NCI-H1105 treated with DMSO at 0.1 percent for 48 hours (cell line): ENCODE measurements around the gene TACC2.
"Not testable (repeated sequence)": the region's sequence is repeated elsewhere in the genome, so short reads cannot be mapped to it uniquely, and the experiment has no call there.

Source experiments
- DNase-seq: peaks from one replicate; lab custom pipeline; 2025; lab: John Stamatoyannopoulos, UW

The TACC2 gene, protein sequence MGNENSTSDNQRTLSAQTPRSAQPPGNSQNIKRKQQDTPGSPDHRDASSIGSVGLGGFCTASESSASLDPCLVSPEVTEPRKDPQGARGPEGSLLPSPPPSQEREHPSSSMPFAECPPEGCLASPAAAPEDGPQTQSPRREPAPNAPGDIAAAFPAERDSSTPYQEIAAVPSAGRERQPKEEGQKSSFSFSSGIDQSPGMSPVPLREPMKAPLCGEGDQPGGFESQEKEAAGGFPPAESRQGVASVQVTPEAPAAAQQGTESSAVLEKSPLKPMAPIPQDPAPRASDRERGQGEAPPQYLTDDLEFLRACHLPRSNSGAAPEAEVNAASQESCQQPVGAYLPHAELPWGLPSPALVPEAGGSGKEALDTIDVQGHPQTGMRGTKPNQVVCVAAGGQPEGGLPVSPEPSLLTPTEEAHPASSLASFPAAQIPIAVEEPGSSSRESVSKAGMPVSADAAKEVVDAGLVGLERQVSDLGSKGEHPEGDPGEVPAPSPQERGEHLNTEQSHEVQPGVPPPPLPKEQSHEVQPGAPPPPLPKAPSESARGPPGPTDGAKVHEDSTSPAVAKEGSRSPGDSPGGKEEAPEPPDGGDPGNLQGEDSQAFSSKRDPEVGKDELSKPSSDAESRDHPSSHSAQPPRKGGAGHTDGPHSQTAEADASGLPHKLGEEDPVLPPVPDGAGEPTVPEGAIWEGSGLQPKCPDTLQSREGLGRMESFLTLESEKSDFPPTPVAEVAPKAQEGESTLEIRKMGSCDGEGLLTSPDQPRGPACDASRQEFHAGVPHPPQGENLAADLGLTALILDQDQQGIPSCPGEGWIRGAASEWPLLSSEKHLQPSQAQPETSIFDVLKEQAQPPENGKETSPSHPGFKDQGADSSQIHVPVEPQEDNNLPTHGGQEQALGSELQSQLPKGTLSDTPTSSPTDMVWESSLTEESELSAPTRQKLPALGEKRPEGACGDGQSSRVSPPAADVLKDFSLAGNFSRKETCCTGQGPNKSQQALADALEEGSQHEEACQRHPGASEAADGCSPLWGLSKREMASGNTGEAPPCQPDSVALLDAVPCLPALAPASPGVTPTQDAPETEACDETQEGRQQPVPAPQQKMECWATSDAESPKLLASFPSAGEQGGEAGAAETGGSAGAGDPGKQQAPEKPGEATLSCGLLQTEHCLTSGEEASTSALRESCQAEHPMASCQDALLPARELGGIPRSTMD (N-terminal part only)

DNA sequence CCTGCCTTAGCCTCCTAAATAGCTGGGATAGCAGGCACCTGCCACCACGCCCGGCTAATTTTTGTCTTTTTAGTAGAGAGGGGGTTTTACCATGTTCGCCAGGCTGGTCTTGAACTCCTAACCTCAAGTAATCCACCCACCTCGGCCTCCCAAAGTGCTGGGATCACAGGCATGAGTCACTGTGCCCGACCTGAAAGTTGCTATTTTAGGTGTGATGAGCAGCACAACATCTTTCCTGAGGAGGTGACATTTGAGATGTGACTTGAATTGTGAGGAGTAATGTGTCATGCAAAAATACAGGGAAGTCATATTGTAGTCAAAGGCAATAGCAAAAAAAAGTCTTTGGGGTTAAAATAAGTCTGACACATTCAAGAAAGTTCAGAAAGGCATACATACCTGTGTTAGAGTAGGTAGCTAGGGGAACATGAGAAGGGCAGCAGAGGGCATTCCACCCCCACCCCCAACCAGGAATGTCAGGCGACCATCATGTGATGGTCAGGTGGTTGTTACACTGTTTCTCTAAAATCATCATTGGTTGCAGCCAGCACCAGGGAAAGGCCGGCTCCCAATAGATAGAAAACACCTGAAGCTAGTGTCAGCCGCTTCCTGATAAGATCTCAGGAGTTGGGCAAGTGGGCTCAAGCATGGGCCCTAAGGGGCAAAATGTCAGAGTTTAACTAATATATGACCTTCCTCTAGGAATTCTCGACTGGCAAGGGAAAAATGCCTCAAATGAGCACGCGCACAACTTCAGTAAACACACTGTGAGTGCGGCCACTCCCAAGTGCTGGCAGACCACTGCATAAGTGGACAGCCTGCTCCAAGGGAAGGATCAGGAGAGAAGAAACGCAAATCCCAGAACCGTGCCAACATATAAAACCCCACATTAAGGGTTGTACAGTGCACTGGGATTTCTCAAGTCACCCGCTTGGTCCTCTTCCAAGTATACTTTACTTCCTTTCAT lies at the start of gene TACC2:
Gene TACC2 (plus strand): TSS at position 803 of the 964 bp plus-strand sequence. CDS start 32,819 bp downstream, outside the sequence.
- no peak for DNase-seq

DNA sequence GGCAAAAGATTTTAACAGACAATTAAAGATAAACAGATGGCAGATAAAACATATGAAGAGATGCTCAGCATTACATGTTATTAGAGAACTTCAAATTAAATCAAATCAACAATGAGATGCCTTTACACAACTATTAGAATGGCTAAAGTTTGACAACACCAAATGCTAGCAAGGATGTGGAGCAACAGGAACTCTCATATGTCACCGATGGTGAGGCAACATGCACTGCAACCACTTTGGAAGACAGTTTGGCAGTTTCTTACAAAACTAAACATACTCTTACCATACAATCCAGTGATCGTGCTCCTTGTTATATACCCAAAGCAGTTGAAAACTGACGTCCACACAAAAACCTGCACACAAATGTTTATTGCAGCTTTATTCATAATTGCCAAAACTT lies 47.4 kb upstream of the TACC2 start:
- no peak for DNase-seq

DNA sequence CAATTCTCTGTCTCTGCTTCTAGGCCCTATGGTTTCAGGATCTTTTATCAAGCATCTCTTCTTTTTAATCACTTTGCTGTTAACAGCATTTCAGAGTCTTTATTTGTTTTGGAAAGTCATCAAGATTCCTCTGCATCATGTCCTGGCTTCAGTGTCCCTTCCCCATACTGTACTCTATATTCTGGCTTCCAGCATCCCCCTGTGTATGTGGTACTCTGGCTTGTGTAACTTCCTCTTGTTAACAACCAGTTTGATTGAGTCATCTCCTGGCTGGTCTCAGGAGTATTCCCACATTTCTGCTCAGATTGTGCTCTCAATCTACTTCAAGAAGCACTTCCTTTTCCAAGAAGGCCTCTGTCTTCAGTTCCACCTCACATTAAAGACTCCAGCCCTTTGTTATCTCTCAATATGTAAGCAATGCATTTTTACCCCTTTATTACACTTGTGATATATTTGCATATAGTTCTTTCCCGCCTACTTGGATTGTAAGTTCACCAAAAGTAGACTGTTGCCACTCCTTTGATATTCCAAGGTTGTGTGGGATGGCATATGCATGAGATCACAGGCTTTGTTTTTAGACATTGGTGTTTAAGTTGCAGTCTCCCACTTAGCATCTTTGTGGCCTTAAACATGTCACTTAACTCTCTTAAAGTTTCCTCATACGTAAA lies 46.1 kb upstream of the TACC2 start:
- no peak for DNase-seq

DNA sequence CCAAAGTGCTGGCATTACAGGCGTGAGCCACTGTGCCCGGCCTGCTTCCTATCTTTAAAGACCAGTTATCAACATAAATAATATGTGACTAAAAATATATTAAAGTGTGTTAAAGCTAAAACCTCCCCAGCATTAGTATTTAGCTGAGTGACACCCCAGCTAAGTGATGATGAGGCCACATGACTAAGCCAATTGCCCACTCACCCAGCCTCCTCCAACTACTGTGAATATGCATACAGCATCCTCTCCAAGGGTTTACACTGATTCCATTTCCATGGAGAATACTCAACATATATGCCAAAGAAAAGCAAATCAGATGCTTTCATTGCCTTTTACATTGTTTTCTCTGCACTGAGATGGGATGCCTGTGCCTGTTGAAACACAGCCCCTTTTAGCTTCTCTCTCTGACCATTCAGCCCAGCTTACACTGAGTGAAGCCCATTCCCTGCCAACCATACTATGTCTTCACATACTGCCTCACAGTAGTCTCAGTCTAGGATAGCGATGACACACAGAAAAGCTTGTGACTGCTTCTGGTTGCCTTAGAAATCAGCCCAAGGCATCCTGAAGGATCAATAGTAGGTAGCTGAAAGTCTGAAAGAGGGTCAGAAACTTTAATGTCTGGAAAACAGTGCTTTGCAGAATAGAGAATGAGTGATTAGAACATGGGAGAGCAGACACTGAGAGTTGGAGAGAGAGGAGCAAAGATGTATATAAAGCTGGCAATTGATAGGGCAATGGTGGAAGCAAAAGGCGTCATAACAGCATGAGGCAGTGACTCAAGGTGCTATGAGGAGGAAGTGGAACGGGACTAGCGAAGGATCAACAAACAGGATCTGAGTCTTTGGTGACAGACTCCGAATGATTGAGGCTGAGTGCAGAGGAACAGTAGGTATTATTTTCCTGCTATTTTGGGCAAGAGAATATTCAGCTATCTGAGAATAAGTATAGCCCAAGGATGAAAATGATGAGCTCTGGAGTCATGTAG lies 41.3 kb upstream of the TACC2 start:
- DNase-seq, result no peak

DNA sequence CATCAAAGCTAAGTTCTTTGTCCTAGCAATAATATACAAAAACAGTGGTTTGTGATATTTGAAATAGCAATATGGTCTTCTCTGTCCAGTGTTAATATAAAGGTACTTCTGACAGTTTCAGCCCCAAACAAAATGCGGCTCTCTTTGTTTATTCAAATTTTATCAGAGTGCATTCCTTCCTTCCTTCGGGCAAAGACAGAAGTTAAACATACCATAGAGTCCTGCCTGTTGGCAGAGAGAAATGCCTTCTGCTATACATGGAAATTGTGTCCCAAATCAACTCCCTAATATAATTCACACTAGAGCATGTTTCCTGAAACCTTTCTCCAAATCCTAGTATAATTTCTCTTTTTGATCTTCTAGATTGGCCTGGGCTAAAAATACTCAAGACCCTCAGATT lies 39.9 kb upstream of the TACC2 start:
- no peak for DNase-seq

DNA sequence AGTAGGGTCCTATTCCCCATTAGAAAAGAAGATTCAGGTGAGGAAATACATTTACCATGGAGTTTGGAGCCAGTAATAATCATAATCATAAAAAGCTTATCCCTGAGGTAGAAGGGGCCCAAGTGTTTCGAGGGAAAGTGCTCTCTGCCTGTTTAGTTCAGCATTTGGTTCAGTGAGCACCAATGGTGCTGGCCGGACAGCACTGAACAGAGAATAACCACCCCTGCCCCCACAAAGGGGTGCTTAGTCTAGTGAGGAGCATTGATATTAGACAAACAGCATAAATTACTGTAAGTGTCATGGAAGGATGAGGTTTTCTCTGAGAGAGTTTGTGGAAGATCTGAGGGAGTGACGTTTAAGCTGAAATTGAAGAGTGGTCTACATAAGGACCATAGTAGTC lies 39.5 kb upstream of the TACC2 start:
- DNase-seq, result no peak

DNA sequence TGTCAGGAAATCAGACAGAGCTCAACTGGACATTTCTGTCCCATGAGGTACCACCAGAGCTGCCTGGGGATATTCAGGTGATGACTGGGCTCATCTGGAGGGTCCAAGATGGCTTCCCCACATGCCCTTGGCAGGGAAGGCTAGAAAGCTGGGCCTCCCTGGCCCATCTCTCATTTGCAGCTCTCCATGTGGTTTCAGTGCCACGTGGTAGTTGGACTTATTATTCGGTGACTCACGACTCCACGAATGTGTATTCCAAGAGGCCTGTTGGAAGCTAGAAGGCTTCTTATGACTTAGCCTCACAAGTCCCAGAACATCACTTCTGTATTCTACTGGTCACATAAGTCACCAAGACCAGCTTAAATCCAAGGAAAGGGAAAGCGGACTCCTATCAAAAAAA lies 36.7 kb upstream of the TACC2 start:
- no peak for DNase-seq

DNA sequence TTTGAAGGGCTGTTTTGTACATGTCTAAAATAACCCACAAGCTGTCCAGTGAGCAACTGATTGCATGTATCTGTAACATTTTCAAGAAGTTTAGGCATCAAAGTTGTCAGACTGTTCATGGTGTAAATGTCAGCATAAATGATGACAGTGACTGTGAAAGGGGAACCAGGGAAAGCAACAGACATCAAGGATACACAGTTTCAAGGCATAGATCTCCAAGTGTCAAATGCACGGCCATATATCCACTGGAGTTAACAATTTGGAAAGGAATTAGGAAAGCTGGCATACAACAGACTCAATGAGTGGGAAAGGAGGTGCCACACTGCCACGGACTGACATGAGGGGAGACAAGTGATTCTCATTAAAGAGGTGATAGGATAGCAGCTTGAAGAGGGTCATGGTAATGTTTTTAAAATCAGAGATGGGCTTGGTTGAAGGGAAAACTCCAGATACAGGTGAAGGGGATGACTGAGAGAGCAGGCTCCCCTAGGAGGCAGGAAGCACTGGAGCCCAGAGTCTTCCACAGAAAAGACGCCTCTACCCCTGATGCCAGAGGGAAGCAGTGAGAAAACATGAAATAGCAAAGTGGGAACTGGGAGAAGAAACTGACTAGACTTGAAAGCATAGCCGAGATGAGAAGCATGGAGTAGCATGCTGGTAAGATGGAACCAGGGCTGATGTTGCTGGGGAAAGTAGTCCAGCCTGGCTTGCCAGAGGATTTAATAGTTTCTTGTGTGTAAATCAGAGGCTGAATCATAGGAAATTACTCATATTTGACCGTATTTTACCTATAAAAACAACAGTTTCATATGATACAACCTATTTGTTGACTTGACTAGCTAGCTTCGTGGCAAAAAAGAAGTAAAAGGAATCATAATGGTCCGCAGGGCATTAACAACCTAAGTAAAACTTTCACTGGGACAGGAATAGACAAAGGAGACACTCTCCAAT lies 32.6 kb upstream of the TACC2 start:
- no peak for DNase-seq

DNA sequence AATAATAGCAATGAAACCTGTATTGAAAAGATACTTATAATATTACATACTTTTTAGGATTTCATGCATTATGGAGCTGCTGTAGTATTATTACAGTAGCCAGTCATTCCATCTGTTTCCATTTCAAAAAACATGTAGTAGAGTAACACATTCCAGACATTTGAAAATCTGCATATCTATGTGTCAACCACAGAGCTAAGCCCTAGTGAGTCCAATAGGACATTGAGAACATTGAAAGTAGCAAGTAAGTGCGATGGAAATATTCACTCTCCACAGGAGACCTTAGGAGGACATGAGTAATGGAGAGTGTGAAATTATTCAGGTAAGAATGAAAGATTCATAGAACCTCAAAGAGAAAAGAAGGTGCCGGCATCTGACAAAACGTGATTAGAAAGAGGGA lies 29.3 kb upstream of the TACC2 start:
- no peak for DNase-seq

DNA sequence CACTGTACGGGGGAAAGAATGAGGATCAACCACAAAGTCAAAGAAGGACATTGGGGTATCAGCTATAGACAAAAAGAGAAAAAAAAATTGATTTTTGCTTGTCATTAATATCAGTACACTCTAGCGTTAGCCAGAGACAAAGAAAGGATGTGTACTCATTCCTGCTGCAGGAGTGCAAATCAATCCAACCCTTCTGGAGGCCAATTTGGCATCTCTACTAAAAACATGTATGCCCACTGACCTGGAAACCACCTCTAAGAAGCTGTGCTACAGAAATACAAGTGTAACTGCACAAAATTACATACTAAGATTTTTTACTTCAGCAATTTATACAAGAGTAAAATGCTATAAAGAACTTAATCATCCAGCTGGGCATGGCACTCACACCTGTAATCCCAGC lies 27.5 kb upstream of the TACC2 start:
- no peak for DNase-seq

DNA sequence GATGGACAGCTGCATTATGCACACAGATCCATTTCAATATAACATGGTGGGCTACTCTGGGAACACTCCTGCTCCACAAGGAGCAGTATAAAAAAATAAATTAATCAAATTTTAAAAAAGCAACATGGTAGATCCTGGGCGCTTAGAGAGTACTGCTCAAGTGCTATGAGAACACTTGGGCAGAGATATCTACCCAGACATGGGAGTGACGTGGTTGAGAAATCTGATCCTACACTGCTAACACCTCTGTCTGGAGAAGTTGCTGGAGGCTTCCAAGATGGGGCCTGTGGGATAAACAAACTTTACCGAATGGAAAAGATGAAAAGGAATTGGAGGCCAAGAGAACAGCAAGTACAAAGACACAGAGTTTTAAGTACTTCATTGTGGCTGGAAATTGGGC lies 23.0 kb upstream of the TACC2 start:
- DNase-seq, result no peak

DNA sequence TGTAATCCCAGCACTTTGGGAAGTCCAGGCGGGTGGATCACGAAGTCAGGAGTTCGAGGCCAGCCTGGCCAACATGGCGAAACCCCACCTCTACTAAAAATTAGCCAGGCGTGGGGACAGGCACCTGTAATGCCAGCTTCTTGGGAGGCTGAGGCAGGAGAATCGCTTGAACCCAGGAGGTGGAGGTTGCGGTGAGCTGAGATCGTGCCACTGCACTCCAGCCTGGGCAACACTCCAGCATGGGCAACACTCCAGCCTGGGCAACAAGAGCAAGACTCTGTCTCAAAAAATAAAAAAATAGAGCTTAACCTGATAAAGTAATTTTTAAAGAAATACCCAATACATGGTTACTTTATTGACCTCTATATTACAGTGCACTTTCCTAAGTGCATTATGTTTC lies 19.9 kb upstream of the TACC2 start:
- not testable (repeated sequence) for DNase-seq

DNA sequence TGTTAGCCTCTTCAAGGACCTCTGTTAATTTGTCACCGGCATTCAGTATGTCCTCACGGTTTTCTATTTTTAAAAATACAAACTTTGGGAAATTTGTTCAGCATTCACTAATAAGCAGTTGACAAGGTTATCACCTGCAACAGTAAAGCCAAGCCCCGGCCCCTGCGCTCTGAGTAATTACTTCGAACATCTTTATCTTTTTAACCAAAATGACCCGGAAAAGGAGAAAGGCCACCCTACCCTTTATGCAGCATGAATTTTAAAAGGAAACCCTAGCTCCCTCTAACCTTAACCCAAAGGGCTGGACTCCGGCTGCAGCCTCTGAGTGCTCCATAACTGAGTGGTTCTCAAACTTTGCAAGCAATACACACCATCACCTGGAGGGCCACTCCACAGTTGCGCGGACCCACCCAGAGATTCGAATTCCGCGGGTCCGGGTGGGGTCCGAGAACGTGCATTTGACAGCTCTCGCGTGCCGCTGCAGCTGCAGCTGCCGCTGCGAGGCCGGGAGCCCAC lies 14.9 kb upstream of the TACC2 start:
- DNase-seq, result no peak

DNA sequence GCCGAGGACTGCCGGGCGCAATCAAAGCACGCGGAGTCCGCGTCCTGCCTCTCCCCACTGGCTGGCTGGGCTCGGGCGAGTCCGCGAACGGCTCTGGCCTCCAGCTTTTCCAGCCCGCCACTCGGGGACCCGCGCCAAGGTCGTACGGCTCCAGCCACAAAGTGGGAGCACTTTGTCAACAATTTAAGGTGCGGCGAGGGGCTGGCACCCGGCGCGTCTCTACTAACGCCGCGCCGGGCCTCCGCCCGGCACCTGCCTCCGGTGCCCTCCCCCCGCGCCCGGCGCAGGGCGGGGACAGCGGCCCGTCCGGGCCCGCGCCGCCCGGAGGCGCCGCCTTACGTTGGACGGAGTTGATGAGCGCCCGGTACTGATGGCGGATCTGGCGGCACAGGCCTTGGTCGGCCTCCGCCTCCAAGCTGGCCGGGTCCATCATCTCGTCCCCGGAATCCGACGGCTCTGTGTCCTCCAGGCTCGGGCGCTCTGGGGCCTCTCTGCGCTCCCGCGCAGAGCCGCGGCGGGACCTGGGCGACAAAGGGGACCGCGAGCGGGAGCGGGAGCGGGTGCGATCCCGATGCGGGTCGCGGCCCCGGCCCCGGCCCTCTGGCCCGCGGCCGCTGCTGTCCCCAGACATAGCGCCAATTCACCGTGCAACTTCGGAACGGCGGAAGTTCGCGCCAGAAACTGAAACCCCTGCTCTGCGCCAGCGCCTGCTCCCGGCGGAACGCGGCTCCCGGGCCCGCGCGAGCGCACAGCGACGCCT lies 14.2 kb upstream of the TACC2 start, which contains the start of gene NSMCE4A:
Gene NSMCE4A (minus strand): TSS at position 683 of the 760 bp plus-strand sequence. CDS start 52 bp downstream, at position 631.
- DNase-seq, result peak; percentile 38

DNA sequence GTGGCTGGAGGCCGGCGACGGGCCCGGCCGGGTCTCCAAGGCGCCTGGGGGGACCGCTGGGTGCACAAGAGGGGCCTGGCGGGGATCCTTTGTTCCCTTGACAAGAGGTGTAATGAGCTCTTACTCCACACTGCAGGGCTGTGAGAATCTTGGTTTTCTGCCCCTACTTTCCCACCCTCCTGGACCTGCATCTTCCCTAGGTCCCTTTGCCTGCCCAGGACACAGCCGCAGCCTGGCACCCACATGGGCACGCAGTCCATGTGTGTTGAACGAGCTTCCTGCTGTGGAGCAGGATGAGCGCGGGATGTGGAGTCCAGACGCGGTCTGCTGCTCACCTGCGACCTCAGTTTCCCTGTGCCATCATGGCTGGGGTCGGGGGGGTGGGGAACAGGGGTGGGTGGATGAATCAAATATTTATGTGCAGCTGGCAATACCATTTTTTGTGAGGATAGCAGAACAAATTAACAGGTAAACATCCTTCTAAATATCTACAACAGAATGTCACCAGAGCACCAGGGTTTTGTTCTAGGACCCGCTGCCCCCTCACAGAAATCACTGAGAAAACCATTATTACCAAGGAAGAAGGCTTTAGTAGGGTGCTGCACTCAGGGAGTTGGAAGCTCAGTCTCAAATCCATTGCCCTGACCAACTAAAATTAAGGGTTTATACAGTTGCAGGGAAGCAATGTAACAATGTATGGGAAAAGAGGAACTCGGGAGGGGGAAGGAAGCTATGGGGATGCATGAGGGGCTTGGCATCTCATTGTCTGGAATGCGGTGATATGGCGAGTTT lies 13.5 kb upstream of the TACC2 start:
- peak; percentile 65 for DNase-seq

DNA sequence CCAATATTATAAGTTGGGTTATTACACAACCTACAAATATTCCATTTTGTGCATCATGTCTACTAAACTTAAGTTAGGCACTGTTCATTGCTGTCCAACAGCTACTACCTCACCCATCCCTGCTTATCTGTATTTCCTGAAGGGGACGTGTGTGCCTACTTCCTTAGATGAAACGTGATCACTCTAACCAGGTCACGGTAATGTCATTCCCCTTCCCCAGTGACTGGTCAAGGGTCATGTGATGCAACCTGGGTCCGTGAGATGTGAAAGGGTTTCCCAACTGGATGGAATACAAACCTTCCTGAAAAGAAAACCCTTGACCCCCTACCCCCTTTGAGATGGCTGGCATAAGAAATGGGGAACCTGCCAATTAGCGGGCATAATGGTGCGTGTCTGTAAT lies 12.4 kb upstream of the TACC2 start:
- no peak for DNase-seq
